HEK293 (cell line): Measurements from ENCODE around the gene SLC22A17.

Experiments
- GLIS1 ChIP-seq: fragments of 450-650 bp; formaldehyde crosslinking; IDR thresholded peaks from 2 replicates; pipeline ENCODE4 v1.5.1; 2016; ENCODE audit warnings: missing biosample characterization, missing genetic modification characterization
- MYNN ChIP-seq: fragments of 450-650 bp; formaldehyde crosslinking; IDR thresholded peaks from 2 replicates; pipeline ENCODE4 v1.5.1; 2016; ENCODE audit warnings: missing biosample characterization, missing genetic modification characterization, borderline replicate concordance
- ZNF302 ChIP-seq: fragments of 450-650 bp; formaldehyde crosslinking; IDR thresholded peaks from 2 replicates; pipeline ENCODE4 v1.5.1; 2016; ENCODE audit warnings: missing biosample characterization, missing genetic modification characterization, low read depth
- TF ChIP-seq, protein P1 (sequence below): fragments of 450-650 bp; formaldehyde crosslinking; IDR thresholded peaks from 2 replicates; pipeline ENCODE4 v1.5.1; 2016; ENCODE audit warnings: missing biosample characterization, missing genetic modification characterization
- TF ChIP-seq, protein P2 (sequence below): fragments of 450-650 bp; formaldehyde crosslinking; IDR thresholded peaks from 2 replicates; pipeline ENCODE4 v1.5.1; 2016; ENCODE audit warnings: missing biosample characterization, missing genetic modification characterization
- TF ChIP-seq, protein P3 (sequence below): fragments of 450-650 bp; formaldehyde crosslinking; IDR thresholded peaks from 2 replicates; pipeline ENCODE4 v1.5.1; 2017; ENCODE audit warnings: missing biosample characterization, missing genetic modification characterization

DNA sequence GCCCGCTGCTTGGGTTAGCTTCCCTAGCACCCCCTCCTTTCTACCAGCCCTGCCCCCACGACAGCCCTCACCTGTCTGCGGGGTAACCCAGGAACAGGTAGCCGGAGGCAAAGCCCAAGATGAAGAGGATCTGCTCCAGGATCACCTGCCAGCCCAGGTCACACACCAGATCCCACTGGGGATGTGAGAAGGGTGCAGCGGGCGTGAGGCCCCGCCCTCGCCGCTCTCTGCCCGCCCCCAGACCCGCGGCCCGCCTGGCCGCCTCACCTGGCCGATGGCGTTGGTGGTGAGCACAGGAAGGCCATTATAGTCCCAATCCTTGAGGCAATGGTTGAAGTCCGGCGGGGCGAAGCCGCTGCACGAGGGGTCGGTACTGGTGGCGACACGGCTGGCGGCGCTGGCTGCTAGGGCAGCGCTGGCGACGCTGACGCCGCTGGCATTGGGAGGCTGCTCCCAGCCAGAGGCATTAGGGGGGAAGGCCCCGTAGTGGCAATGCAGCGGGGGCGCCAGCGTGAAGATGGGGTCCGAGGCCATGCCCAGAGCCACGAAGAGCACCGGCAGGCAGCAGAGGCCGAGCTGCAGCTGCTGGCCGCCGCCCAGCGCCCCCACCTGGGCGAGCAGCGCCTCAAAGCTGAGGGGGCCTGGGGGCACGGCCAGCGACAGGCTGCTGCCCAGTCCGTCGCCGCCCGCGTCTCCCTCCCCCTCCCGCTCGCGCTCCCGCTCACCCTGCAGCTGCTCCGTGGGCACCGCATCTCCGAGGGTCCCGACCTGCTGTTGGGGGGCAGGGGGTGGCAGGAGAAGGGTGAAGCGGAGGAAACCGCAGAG lies 794 bp downstream of the SLC22A17 start:
- no peak for TF ChIP-seq ZNF302 (tag by site-specific recombination)
- TF ChIP-seq, protein P1, sequence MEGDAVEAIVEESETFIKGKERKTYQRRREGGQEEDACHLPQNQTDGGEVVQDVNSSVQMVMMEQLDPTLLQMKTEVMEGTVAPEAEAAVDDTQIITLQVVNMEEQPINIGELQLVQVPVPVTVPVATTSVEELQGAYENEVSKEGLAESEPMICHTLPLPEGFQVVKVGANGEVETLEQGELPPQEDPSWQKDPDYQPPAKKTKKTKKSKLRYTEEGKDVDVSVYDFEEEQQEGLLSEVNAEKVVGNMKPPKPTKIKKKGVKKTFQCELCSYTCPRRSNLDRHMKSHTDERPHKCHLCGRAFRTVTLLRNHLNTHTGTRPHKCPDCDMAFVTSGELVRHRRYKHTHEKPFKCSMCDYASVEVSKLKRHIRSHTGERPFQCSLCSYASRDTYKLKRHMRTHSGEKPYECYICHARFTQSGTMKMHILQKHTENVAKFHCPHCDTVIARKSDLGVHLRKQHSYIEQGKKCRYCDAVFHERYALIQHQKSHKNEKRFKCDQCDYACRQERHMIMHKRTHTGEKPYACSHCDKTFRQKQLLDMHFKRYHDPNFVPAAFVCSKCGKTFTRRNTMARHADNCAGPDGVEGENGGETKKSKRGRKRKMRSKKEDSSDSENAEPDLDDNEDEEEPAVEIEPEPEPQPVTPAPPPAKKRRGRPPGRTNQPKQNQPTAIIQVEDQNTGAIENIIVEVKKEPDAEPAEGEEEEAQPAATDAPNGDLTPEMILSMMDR, result no peak
- TF ChIP-seq GLIS1 (tag by site-specific recombination), result no peak
- TF ChIP-seq, protein P2, sequence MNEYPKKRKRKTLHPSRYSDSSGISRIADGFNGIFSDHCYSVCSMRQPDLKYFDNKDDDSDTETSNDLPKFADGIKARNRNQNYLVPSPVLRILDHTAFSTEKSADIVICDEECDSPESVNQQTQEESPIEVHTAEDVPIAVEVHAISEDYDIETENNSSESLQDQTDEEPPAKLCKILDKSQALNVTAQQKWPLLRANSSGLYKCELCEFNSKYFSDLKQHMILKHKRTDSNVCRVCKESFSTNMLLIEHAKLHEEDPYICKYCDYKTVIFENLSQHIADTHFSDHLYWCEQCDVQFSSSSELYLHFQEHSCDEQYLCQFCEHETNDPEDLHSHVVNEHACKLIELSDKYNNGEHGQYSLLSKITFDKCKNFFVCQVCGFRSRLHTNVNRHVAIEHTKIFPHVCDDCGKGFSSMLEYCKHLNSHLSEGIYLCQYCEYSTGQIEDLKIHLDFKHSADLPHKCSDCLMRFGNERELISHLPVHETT (tag by site-specific recombination), result no peak
- TF ChIP-seq, protein P3, sequence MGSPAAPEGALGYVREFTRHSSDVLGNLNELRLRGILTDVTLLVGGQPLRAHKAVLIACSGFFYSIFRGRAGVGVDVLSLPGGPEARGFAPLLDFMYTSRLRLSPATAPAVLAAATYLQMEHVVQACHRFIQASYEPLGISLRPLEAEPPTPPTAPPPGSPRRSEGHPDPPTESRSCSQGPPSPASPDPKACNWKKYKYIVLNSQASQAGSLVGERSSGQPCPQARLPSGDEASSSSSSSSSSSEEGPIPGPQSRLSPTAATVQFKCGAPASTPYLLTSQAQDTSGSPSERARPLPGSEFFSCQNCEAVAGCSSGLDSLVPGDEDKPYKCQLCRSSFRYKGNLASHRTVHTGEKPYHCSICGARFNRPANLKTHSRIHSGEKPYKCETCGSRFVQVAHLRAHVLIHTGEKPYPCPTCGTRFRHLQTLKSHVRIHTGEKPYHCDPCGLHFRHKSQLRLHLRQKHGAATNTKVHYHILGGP (tag by site-specific recombination), result no peak
- no peak for TF ChIP-seq MYNN (tag by site-specific recombination)
